NCI-H1694 treated with DMSO at 0.1 percent for 48 hours (cell line): Measurements from ENCODE around the gene JAKMIP2.
"Not testable (repeated sequence)": the region's sequence is repeated elsewhere in the genome, so short reads cannot be mapped to it uniquely, and the experiment has no call there.

Experiments used
- DNase-seq: peaks from one replicate; lab custom pipeline; 2025; lab: John Stamatoyannopoulos, UW

Gene JAKMIP2

DNA sequence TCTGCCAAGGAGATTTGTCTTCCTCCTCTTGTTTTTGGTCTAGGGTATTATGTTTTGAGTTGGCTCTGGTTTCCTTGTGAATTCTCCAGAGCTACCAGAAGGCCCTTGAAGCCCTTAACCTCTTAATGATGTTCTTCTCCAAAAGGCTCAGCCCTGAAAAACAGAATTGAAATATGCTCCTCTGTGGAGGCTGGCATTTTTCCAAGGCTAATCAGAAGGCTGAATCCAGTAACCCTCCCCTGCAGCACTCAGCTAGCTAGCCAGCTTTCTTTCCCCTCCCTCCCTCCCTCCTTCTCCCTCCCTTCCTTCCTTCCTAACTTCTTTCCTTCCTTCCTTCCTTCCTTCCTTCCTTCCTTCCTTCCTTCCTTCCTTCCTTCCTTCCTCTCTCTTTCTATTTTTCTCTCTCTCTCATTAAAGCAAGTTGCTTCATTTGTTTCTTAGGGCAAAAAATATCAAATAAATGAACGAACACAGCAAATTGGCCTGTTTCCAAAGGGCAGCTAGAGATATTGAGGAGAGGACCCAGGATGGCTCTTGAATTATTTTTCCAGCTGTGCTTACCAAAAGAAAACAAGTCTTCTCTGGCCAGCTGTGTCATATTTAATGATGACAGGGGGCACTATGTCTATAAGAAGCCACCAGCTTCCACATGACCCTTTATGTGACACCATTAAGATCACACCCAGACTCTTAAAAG is 38.7 kb downstream of the JAKMIP2 start:
- peak; percentile 50 for DNase-seq

DNA sequence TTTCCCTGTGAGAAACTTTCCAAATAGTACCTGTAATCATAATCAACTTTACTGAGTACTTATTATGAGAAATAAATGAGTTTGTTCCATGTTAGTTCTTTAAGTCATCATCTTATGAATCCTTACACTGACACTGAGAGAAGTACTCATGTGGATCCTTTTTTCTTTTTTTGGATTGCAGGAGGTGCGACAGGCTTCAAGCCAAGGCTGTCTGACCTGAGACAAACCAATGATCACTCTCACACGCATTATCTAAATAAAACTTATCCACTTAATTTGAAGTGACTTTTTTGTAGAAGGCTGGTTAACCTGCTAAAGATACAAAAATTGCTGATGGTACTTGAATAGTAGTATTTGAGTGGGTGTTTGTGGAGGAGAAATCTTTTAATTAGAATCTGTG is 39.5 kb downstream of the JAKMIP2 start:
- no peak for DNase-seq

DNA sequence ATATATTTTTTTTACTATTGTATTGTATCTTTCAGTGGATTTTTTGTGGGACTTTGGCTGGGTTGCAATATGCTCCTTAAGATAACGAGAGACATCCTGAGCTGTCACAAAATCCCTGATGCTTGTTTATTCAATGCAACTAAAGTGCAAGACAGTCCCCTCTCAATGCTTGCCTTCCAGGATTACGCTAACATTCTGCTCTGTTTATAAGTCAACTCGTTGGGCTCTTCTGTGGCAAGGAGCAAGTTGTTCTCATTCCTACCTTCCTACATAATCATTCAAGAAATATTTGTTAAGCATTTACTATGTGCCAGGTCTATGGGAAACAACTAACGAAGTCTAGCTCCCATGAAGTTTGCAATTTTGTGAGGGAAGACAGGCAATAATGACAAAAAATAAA is 40.4 kb downstream of the JAKMIP2 start:
- DNase-seq, result no peak

DNA sequence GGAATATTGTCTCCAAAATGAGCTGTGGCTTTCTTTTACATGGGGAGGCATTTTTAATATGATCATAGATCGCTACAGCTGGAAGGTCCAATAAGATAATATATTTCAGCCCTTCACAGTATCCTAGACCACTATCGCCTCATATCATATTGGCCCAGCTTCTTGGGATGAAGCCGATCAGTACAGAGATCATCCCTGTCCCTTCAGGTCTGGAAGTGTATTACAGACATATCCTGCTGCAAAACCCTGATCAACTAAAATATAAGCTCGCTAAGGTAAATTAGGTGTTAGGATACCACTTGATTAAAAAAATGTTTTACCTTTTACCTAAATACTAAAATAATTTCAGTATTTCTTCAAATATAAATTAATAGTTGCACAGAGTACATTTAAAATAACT is 41.7 kb downstream of the JAKMIP2 start:
- DNase-seq, result no peak

DNA sequence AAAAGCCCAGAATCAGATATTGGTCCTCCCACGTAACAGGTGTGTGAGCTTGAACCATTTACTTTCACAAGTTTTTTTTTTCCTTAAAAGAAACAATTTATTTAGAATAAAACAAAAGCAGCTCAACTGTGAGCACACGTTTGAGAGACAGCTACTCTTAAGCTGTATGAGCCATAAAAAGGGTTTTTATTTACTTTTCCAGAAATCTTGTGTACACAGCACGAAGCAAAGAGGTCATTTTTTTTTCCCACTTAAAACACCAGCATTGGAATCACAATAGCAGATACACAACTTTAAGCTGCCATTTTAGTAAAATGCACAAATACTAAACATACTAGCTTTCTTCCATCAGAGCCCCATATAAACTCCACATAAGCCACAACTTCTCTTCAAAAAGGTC is 44.6 kb downstream of the JAKMIP2 start:
- no peak for DNase-seq

DNA sequence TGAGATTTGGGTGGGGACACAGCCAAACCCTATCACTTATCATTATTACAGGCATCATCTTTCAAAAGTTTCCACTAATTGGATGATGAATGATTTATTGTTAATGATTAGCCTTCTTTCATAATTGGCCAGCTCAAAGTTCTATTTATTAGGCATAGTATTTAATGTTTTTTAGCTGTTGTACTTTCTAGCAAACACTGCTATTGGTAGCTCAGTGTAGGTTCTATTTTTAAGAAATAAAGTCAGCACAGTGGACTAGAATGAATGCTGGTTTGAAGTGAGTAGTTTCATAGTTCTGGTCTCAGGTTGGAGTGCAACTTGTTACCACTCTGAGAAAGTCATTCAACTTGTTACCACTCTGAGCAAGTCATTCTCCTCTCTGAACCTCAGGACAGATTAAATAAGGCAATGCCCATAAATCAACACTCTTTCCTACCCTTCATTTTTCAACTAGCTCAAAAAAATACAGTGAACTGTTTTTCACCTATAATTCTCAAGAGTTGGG is 46.9 kb downstream of the JAKMIP2 start:
- no peak for DNase-seq

DNA sequence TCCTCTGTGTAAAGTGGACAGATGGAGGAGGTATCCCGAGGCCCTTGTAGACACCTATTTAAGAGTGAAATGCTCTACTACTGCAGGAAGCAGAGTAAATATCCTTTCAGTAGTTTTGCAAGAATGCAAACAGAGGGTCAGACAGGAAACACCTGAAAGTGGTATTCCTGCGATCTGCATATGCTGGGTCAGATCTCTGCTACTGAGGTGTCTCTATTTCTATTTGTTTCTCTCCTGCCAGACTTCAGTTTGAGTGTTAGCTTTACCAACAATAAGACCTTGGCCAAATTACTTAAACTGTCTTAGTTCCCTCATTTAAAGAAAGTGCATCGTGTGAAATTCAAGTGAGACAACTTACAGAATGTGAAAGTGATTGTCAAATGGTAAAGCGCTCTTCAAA is 47.6 kb downstream of the JAKMIP2 start:
- no peak for DNase-seq

DNA sequence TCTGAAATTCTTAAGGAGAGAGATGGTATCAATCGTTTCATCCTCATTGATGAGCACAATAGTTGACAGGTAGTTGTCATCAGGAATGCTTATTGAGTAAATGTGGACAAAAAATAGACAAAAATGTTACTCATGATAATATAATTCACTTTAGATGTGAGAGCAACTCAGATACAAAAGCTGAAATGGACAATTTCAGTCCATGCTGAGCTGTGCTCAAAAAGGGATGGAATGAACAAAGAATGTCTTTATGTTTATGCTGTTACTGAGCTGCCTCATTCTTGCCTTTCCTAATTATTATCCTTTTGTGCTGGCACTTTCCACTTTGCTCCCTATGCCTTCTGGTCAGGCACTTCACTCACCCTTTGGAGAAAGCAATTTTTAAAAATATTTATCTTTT is 49.5 kb downstream of the JAKMIP2 start:
- DNase-seq, result no peak

DNA sequence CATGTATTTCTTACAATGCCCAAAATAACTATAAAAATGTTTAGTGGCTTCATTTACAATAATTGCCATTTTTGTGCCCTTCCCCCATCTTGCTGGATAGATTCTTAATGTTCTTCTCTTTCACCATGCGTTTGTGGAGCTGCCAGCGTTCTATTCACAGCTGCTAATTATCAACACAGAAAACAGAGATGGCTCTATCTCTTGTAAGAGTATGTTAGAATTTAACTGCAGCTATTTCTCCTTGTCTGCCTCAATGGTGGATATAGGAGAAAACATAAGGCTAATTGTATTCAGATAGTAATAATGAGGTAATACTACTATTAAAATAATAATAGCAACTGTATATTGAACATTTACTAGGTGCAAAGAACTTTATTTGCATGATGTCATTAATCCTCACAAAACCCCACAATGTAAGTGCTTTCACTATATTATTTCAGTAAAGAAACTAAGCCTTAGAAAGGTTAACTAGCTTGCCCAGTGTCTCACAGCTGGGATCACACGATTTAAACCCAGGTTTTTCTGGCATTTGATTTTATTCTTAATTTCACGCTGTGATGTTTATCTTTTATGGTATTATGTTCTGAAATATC is 50.1 kb downstream of the JAKMIP2 start:
- no peak for DNase-seq

DNA sequence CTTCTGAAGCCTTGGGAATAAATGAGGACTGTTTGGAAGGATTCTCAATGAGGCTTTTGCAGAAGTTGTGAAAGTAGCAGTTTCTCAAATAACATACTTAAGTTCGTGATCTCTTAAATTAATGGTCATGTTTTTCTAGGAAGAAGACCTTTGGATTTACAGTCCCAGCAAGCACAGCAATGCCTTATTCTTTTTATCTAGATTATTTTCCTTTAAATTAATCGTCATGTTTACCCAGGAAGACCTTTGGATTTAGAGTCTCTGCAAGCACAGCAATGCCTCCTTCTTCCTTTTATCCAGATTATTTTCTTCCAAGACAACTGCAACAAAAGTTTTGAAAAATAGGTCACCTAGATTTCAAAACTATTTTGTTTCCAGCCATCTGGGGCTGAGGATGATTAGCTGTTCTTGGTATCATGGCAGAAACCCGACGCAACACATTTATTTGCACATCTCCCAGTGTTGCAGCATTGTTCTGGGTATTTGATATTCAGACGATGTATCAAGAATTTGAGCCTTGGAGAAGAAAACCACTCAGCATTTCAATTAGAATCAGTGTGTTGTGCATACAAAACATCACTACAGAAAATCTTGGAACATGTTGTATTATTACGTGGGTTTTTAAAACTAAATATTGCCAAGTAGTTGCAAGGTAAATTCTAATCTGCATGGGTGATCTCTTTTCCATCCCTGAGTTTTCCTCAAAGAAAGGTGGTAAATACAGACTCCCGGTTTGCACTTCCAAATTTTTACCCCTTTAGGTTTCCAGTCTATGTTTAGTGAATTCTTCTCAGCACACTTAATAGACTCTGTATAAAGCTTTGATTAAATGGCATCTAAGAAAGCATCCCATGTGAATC is 50.9 kb downstream of the JAKMIP2 start:
- no peak for DNase-seq

DNA sequence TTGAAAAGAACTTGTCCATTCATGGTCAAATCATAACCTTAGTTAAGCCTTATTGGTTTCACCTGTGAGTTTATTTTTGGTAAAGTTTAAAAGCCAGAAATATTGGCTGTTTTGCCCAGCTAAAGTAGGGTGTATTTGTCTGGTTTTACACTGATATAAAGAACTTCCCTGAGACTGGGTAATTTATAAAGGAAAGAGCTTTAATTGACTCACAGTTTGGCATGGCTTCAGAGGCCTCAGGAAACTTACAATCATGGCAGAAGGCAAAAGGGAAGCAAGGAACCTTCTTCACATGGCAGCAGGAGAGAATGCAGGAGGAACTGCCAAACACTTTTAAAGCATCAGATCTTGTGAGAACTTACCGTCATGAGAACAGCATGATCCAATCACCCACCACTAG is 55.3 kb downstream of the JAKMIP2 start:
- DNase-seq, result no peak

DNA sequence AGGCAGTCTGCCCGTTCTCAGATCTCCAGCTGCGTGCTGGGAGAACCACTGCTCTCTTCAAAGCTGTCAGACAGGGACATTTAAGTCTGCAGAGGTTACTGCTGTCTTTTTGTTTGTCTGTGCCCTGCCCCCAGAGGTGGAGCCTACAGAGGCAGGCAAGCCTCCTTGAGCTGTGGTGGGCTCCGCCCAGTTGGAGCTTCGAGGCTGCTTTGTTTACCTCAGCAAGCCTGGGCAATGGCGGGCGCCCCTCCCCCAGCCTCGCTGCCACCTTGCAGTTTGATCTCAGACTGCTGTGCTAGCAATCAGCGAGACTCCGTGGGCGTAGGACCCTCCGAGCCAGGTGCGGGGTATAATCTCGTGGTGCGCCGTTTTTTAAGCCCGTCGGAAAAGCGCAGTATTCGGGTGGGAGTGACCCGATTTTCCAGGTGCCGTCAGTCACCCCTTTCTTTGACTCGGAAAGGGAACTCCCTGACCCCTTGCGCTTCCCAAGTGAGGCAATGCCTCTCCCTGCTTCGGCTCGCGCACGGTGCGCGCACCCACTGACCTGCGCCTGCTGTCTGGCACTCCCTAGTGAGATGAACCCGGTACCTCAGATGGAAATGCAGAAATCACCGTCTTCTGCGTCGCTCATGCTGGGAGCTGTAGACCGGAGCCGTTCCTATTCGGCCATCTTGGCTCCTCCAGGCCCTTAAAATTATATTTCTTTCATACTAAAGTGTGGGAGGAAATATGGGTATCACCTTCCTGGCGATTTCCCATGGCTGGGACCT is 61.2 kb downstream of the JAKMIP2 start:
- DNase-seq, result not testable (repeated sequence)

DNA sequence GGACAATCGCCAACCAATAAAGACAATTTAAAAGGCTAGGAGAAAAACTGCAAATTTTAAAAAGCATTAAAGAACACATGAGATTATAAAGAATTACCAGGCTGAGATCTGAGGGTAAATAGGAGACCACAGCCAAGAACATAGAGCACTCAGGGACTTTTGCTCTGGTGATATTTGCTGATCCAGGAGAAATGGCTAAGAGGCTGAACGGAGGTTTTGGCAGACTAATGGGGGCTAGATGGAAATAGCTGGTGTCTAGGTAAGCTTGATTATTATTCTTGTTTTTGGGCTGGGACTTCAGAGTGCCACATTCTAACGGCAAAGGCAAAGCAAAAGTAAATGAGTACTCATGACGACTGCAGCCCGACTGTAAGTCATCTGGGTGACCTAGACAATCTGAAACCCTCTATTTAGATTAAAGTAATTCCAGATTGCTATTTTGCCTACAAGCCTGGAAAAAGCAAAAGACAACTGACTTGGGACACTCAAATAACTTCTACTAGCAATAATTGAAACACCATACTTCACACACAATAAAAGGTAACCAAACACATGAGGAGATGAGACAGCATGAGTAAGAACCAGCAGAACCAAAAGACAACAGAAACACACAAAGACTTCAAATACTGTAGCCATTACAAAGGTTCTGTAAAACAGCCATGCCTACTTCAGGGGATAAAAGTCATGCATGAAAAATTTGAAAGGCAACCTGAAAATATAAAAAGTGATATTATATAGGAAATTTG is 68.8 kb downstream of the JAKMIP2 start:
- no peak for DNase-seq

DNA sequence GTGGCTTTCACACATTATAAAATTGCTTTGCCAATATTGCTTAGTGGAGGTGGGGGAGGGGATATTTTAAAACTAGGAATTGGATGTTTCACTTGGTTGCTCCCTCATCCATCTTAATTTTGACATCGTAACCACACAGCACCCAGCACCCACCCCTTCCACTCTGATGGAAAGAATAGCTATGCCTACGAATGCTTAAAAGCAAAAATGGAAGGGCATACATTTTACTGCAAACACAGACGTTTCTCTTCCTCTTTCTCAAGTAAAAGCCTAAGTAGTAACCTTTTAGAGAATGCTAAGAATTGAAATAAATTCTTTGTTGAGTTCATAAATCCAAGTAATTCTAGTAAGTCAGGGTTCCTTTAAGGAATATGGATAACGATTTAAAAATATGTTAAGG is 69.9 kb downstream of the JAKMIP2 start:
- DNase-seq, result no peak

DNA sequence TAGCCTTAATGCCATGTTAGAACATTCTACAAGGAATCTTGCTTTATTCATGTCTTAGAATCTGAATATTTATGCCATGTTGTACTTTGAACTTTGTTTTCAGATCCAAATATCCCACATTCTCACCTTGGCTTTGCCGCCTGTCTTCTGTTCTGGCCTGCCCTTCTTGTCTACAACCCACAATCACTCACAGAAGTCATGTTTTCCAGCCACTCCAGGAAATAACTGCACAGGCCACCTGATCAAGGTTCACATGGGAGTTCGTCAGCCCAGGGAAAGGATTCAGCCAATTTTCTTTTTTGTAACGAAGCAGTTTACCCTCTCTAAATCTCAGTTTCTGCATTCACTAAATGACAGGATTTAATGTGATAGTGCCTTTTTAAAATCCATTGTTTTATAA is 70.5 kb downstream of the JAKMIP2 start:
- DNase-seq, result no peak

DNA sequence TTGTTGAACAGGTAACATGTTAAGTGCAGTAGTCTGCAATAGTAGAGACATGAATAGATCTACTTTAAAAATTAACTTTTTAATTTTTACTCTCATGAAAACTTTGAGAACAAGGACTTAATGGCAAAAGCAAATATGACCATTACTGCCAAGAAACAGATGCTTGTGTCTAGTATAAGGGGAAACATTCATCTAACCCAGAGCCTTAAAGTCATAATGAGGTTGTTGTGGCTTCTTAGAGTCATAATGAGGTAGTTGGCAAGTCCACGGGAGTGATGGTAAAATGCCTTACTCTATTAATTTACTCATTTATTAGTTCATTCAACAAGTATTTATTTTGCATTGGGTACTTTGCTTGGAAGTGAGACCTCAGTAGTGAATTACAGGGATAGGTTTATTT is 71.5 kb downstream of the JAKMIP2 start:
- no peak for DNase-seq

DNA sequence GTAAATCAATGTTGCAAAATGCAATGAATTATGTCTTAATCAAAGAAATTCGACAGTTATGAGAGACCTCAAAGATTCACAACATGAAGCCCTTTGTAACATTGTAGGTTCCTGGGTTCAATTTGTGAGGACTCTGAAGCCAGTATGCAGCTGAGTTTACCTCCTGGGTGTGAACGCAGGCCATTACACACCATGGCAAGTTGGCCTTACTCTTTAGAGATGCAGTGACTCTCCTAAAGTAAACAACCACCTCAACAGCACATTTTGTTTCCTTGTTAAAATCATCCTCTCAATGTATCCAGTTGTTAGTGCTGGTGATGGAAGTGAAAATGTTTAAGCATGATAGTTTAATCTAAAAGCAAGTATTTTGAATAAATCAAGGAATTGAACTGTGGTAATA is 73.8 kb downstream of the JAKMIP2 start:
- no peak for DNase-seq

DNA sequence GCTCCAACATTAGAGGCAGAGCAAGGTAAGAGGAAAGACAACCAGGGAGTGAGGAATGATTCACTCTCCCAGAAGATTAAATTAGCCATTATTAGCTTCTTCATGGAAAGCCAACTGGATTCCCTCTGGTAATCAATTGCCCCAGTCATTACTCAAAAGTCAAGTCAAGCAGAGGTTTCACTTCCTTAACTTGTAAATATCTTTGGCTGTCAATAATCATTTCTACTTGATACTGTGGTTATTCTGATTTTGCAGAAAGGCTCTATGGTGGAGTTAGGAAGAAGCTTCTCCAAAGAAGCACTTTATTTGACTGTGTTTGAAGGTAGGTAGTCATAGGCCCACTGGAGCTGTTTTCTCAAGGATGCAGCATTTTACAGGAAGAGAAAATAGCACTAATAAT is 78.0 kb downstream of the JAKMIP2 start:
- DNase-seq, result no peak

DNA sequence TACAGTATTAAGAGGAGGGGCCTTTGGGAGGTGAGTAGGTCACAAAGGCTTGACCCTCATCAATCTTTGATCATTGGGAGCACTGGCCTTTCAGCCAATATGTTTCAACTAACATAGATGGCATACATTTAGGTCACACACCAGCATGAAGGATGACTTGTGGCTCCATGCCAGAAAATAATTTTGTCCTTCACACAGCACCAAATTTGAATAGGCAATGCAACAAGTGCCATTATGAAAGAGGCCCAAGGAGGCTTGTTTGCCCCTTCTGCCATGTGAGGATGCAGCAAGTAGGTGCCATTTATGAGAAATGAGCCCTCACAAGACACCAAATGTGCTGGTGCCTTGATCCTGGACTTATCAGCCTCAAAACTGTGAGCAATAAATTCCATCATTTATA is 81.1 kb downstream of the JAKMIP2 start:
- no peak for DNase-seq

DNA sequence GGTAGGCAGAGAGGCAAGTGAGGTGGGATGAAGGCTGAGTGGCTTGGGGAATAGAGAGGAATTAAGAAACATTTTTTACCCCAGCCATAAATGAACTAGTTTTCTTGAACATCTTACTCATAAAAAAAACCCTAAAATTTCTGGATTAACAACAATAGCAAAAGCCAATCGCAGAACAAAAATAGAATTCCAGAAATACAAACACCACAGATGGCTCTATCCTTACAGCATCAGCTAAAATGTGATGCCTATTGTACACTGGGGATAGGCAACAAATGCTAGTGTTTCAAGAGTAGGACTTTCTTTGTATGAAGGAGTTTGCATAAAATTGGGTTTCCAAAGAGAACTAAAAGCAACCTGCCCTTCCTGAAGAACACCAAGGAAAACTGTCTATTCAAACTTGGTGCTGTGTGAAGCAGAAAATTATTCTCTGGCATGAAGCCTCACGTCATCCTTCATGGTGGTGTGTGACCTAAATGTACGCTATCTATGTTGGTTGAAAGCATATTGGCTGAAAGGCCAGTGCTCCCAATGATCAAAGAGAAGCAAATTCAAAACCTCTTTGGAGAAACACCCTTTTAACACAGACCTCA is 82.9 kb downstream of the JAKMIP2 start:
- DNase-seq, result no peak

DNA sequence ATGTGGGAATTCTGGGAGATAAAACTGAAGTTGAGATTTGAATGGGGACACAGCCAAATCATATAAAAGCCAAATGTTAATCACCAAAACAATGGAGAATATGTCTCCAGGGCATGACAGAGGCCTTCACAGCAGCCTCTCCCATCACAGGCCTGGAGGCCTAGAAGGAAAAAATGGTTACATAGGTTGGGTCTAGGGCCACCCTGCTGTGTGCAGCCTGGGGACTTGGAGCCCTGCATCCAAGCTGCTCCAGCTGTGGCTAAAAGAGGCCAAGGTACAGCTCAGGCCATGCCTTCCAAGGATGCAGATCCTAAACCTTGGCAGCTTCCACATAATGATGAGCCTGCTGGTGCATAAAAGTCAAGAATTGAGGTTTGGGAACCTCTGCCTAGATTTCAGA is 85.1 kb downstream of the JAKMIP2 start:
- no peak for DNase-seq
